Measurements from ENCODE around the gene WDR35.
A peak's percentile ranks its signal among the peaks of the same experiment; 100 is the strongest.

Gene WDR35

GRCh38 chr2:20008703-20009102, 18.8 kb upstream of the WDR35 start:
- ATAC-seq = no peak

DNA sequence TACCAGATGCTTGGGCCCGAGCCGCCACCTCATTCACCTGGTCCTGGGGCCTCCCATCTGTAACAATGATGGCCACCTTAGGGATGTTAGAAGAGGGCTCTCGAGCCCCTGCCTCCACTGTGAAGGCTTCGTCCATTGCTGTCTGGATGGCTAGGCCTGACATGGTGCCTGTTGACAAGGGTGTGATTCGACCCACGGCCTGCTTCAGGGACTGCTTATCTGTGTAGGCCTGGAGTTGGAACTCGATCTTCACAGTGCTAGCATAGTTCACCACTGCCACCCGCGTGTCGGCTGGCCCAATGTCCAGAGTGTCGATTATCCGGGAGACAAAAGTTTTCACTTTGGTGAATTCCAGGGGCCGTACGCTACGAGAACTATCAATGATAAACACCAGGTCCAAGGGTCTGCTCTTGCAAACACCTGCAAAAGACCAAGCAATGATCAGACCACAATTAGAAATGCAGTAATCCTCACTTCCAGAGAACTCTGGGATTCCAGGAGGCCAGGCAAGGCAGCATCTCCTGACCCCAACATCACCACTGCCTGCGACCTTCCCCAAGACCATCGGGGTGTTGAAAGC, 16.1 kb upstream of the WDR35 start:
- no peak for ATAC-seq
- TF ChIP-seq ZFP30 (CRISPR knock-in tag; IDR thresholded peaks at IDR 0.05) (no peak), SNAI2 (CRISPR knock-in tag; IDR thresholded peaks at IDR 0.05) (no peak), PATZ1 (CRISPR knock-in tag; IDR thresholded peaks at IDR 0.05; ENCODE audit: borderline replicate concordance) (no peak), ZNF8 (CRISPR knock-in tag; IDR thresholded peaks at IDR 0.05) (no peak)

More at GRCh38 chr2:20008703-20009102, 18.8 kb upstream of the WDR35 start:
- TF ChIP-seq OSR1 (CRISPR knock-in tag; IDR thresholded peaks at IDR 0.05) = no peak
- TF ChIP-seq ISL1 (CRISPR knock-in tag; IDR thresholded peaks at IDR 0.05) = no peak
- TF ChIP-seq PPARA (CRISPR knock-in tag; IDR thresholded peaks at IDR 0.05; ENCODE audit: borderline replicate concordance) = no peak

GRCh38 chr2:20005067-20005627, 15.2 kb upstream of the WDR35 start:
- TF ChIP-seq, protein P1, sequence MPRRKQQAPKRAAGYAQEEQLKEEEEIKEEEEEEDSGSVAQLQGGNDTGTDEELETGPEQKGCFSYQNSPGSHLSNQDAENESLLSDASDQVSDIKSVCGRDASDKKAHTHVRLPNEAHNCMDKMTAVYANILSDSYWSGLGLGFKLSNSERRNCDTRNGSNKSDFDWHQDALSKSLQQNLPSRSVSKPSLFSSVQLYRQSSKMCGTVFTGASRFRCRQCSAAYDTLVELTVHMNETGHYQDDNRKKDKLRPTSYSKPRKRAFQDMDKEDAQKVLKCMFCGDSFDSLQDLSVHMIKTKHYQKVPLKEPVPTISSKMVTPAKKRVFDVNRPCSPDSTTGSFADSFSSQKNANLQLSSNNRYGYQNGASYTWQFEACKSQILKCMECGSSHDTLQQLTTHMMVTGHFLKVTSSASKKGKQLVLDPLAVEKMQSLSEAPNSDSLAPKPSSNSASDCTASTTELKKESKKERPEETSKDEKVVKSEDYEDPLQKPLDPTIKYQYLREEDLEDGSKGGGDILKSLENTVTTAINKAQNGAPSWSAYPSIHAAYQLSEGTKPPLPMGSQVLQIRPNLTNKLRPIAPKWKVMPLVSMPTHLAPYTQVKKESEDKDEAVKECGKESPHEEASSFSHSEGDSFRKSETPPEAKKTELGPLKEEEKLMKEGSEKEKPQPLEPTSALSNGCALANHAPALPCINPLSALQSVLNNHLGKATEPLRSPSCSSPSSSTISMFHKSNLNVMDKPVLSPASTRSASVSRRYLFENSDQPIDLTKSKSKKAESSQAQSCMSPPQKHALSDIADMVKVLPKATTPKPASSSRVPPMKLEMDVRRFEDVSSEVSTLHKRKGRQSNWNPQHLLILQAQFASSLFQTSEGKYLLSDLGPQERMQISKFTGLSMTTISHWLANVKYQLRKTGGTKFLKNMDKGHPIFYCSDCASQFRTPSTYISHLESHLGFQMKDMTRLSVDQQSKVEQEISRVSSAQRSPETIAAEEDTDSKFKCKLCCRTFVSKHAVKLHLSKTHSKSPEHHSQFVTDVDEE (CRISPR knock-in tag; IDR thresholded peaks at IDR 0.05) = 0 out of 2 replicates have a peak, but pooled peaks have one; percentile 36
- no peak for TF ChIP-seq ZFP30 (CRISPR knock-in tag; IDR thresholded peaks at IDR 0.05)

GRCh38 chr2:20001361-20001863, 11.5 kb upstream of the WDR35 start:
- no peak for ATAC-seq

More at GRCh38 chr2:20005067-20005627, 15.2 kb upstream of the WDR35 start:
- no peak for ATAC-seq

DNA sequence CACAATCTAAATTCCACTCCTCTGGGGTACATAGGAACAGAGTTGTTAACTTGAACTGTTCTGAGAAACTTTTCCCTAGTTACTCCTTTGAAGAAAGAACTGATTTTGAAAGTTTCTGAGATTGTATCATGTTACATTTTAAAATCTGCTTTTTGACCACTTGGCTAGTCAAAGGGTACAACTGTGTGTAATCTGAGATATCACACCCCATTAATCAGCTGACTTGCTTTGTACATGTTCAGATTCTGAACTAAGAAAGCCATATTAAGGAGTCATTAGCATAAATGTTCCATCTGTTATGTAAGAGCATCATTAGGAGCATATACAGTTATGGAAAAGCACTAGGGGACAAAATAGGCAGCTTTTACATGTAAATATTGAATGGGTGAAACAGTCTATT, 3.8 kb upstream of the WDR35 start:
- ATAC-seq = no peak
- TF ChIP-seq ZFP3 (CRISPR knock-in tag; IDR thresholded peaks at IDR 0.05) (no peak), ZNF565 (CRISPR knock-in tag; conservative IDR thresholded peaks at IDR 0.05; ENCODE audit: low read depth) (no peak), ZNF70 (CRISPR knock-in tag; IDR thresholded peaks at IDR 0.05) (no peak), BACH2 (CRISPR knock-in tag; IDR thresholded peaks at IDR 0.05; ENCODE audit: borderline replicate concordance) (no peak), ARNTL (CRISPR knock-in tag; IDR thresholded peaks at IDR 0.05; ENCODE audit: borderline replicate concordance, low read depth) (no peak), ISL1 (CRISPR knock-in tag; IDR thresholded peaks at IDR 0.05) (no peak), PATZ1 (CRISPR knock-in tag; IDR thresholded peaks at IDR 0.05; ENCODE audit: borderline replicate concordance) (no peak), SNAI2 (CRISPR knock-in tag; IDR thresholded peaks at IDR 0.05) (no peak), CSDC2 (CRISPR knock-in tag; IDR thresholded peaks at IDR 0.05) (no peak), ZC3H10 (CRISPR knock-in tag; IDR thresholded peaks at IDR 0.05) (no peak), ZNF8 (CRISPR knock-in tag; IDR thresholded peaks at IDR 0.05) (no peak), RARB (CRISPR knock-in tag; IDR thresholded peaks at IDR 0.05) (no peak), TOX (CRISPR knock-in tag; IDR thresholded peaks at IDR 0.05; ENCODE audit: borderline replicate concordance) (no peak)
- TF ChIP-seq, protein P2, sequence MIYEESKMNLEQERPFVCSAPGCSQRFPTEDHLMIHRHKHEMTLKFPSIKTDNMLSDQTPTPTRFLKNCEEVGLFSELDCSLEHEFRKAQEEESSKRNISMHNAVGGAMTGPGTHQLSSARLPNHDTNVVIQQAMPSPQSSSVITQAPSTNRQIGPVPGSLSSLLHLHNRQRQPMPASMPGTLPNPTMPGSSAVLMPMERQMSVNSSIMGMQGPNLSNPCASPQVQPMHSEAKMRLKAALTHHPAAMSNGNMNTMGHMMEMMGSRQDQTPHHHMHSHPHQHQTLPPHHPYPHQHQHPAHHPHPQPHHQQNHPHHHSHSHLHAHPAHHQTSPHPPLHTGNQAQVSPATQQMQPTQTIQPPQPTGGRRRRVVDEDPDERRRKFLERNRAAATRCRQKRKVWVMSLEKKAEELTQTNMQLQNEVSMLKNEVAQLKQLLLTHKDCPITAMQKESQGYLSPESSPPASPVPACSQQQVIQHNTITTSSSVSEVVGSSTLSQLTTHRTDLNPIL (CRISPR knock-in tag; IDR thresholded peaks at IDR 0.05; ENCODE audit: low read depth) = no peak
- TF ChIP-seq, protein P1 (CRISPR knock-in tag; IDR thresholded peaks at IDR 0.05) = no peak

More at GRCh38 chr2:20001361-20001863, 11.5 kb upstream of the WDR35 start:
- TF ChIP-seq ZC3H10 (CRISPR knock-in tag; IDR thresholded peaks at IDR 0.05) (no peak), ZFP3 (CRISPR knock-in tag; IDR thresholded peaks at IDR 0.05) (no peak)
- TF ChIP-seq, protein P2 (CRISPR knock-in tag; IDR thresholded peaks at IDR 0.05; ENCODE audit: low read depth) = no peak
